Activated CD8-positive, alpha-beta T cell treated with anti-CD3 and anti-CD28 coated beads for 36 hours (primary cell): ENCODE data around the gene CA10. TPM values are rescaled to one million over a fixed set of nuclear protein-coding genes. Genes with fewer than 3 reads are reported as not detected.

ENCODE experiments used
- ATAC-seq: fragments of 200-7000 bp; cut with Tn5 transposase; one replicate; pipeline ENCODE4 v1.10.0; 2021; ENCODE audit warnings: mild to moderate bottlenecking, moderate library complexity
- CTCF ChIA-PET: fragments of 350-600 bp; sonication (Branson Sonifier 250); formaldehyde crosslinking; loops from one replicate; lab custom pipeline; 2021; ENCODE audit warnings: antibody characterized with exemption; lab: Charles Lee
- POLR2A ChIA-PET: fragments of 350-600 bp; sonication (Branson Sonifier 250); formaldehyde crosslinking; loops from one replicate; lab custom pipeline; 2021; ENCODE audit warnings: antibody characterized with exemption; lab: Charles Lee
- DNase-seq: peaks from one replicate; pipeline ENCODE4 v3.0.0-alpha.2; 2020
- H3K27ac Mint-ChIP-seq: one replicate; pipeline ENCODE4 v1.8.0; 2021; ENCODE audit warnings: mild to moderate bottlenecking, mixed read lengths
- H3K27me3 Mint-ChIP-seq: one replicate; pipeline ENCODE4 v1.8.0; 2021; ENCODE audit warnings: mixed read lengths
- H3K36me3 Mint-ChIP-seq: one replicate; pipeline ENCODE4 v1.8.0; 2021; ENCODE audit warnings: low read depth, mixed read lengths
- H3K4me1 Mint-ChIP-seq: one replicate; pipeline ENCODE4 v1.8.0; 2021; ENCODE audit warnings: low read depth, mixed read lengths
- H3K4me3 Mint-ChIP-seq: one replicate; pipeline ENCODE4 v1.8.0; 2021; ENCODE audit warnings: mild to moderate bottlenecking, moderate library complexity, mixed read lengths
- H3K9me3 Mint-ChIP-seq: one replicate; pipeline ENCODE4 v1.8.0; 2021; ENCODE audit warnings: mixed read lengths
- CTCF ChIP-seq: fragments of 200-600 bp; IDR thresholded peaks from one replicate; pipeline ENCODE4 v1.8.0; 2022; ENCODE audit warnings: antibody characterized with exemption, mild to moderate bottlenecking
- intact Hi-C: fragments of 100-400 bp; cut with micrococcal nuclease; formaldehyde crosslinking; loops from one replicate; pipeline ENCODE4 v1.10.0; 2022
- total RNA-seq, 2 experiments: library from RNA; stranded (reverse); gene quantifications; one replicate each; pipeline ENCODE4 v1.2.3, GENCODE V29; 2021

CA10 gene
- total RNA-seq, 2 experiments from 2014 or later, result not detected

- ATAC-seq, result no peak
- no peak for DNase-seq
- ChIA-PET CTCF (no interaction called here), POLR2A (no interaction called here)
- TF ChIP-seq CTCF, result no peak
- Mint-ChIP-seq H3K4me1 (no peaks in the 10 kb centered on the region), H3K9me3 (no peaks in the 10 kb centered on the region), H3K36me3 (no peaks in the 10 kb centered on the region), H3K27me3 (no peaks in the 10 kb centered on the region), H3K4me3 (no peak overlapping the region), H3K27ac (no peak overlapping the region)
- intact Hi-C loops, result no loop called here
Measured at GRCh38 chr17:51842763-51843162, 315.8 kb downstream of the CA10 start.

- no peak for ATAC-seq
- H3K36me3 Mint-ChIP-seq, result no peaks in the 10 kb centered on the region
- no peak overlapping the region for H3K27ac Mint-ChIP-seq
- no peak overlapping the region for H3K4me3 Mint-ChIP-seq
- intact Hi-C loops, result no loop called here
- ChIA-PET CTCF (no interaction called here), POLR2A (no interaction called here)
- no peaks in the 10 kb centered on the region for H3K4me1 Mint-ChIP-seq
- H3K9me3 Mint-ChIP-seq, result no peaks in the 10 kb centered on the region
- no peak for DNase-seq
- no peak for TF ChIP-seq CTCF
- H3K27me3 Mint-ChIP-seq, result peaks cover 2% of the 10 kb centered on the region
Measured at GRCh38 chr17:51841669-51842068, 316.8 kb downstream of the CA10 start.

- ChIA-PET POLR2A (no interaction called here), CTCF (no interaction called here)
- Mint-ChIP-seq H3K27me3 (peaks cover 4% of the 10 kb centered on the region), H3K9me3 (no peaks in the 10 kb centered on the region), H3K27ac (no peak overlapping the region), H3K4me1 (no peaks in the 10 kb centered on the region), H3K36me3 (no peaks in the 10 kb centered on the region), H3K4me3 (no peak overlapping the region)
- ATAC-seq (no peak), DNase-seq (no peak)
- TF ChIP-seq CTCF, result no peak
- intact Hi-C loops, result no loop called here
Measured at GRCh38 chr17:51840688-51841087, 317.8 kb downstream of the CA10 start.

- H3K4me1 Mint-ChIP-seq, result no peaks in the 10 kb centered on the region
- peaks cover 9% of the 10 kb centered on the region for H3K27me3 Mint-ChIP-seq
- H3K9me3 Mint-ChIP-seq, result no peaks in the 10 kb centered on the region
- ChIA-PET POLR2A (no interaction called here), CTCF (interaction anchor here (1.3 kb wide), 1 partner anchor 69 kb away, joined by 3 read pairs; no protein-coding TSS in a partner anchor)
- H3K27ac Mint-ChIP-seq, result no peak overlapping the region
- H3K4me3 Mint-ChIP-seq, result no peak overlapping the region
- TF ChIP-seq CTCF, result no peak
- intact Hi-C loops, result no loop called here
- ATAC-seq (no peak), DNase-seq (no peak)
- no peaks in the 10 kb centered on the region for H3K36me3 Mint-ChIP-seq
Measured at GRCh38 chr17:51833620-51834019, 324.9 kb downstream of the CA10 start.

GRCh38 chr17:51833045-51833444, 325.5 kb downstream of the CA10 start:
- ChIA-PET POLR2A (no interaction called here), CTCF (interaction anchor here (1.3 kb wide), 1 partner anchor 69 kb away, joined by 3 read pairs; no protein-coding TSS in a partner anchor)
- no peak overlapping the region for H3K4me3 Mint-ChIP-seq
- H3K27ac Mint-ChIP-seq, result no peak overlapping the region
- no peak for TF ChIP-seq CTCF
- H3K27me3 Mint-ChIP-seq, result peaks cover 9% of the 10 kb centered on the region
- ATAC-seq (no peak), DNase-seq (no peak)
- H3K4me1 Mint-ChIP-seq, result no peaks in the 10 kb centered on the region
- no peaks in the 10 kb centered on the region for H3K36me3 Mint-ChIP-seq
- H3K9me3 Mint-ChIP-seq, result no peaks in the 10 kb centered on the region
- intact Hi-C loops, result no loop called here
